Left kidney (tissue), 2 donors: ENCODE results near the gene EDEM1. TPM values are rescaled to one million over a fixed set of nuclear protein-coding genes. Genes with fewer than 3 reads are reported as not detected.
"Not testable (repeated sequence)": the region's sequence is repeated elsewhere in the genome, so short reads cannot be mapped to it uniquely, and the experiment has no call there.

Experiments
- DNase-seq: peaks from one replicate; pipeline ENCODE4 v3.0.0-alpha.2; 2013
- polyA plus RNA-seq: library from polyadenylated mRNA; unstranded; fragments of 120-200 nt; gene quantifications from one replicate; pipeline ENCODE4 v1.2.1, GENCODE V29; 2013; ENCODE audit not compliant: insufficient read length

Gene EDEM1
- polyA plus RNA-seq, 1 donor: 25.7 TPM

GRCh38 chr3:5232570-5232969 lies 45.1 kb downstream of the EDEM1 start:
- no peak for DNase-seq

DNA sequence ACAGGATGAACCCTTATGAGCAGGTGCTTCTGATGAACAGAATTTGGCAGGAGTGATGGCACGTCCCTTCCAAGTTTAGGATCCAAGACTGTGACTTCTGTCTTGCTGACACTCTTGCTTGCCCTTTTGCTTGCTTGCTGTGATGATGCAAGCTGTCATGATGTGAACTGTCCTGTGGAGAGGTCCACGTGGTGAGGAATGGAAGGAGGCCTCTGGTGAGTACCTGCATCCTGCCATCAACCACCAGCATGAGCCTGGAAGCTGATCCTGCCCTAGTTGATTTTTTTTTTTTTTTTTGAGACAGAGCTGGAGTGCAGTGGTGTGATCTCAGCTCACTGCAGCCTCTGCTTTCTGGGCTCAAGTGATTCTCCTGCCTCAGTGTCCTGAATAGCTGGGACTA lies 45.5 kb downstream of the EDEM1 start:
- no peak for DNase-seq

DNA sequence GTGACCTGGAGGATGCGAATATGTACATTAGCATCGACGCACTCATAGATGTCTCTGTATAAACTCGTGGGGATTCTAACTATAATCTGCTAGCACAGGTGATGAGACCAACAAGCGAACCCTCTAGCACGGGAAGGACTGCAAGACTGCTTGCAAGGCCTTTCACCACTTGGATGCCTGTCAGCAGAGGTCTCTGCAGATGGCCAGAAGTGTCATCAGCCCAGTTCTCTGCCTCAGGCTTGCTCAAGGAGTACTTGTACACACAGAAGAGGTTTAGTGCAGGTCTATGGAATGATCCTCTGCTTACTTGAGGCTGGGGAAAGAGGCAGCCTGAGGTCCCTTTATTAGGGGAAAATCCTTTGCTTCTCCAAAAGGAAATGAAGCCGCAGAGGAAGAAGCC lies 48.1 kb downstream of the EDEM1 start:
- no peak for DNase-seq

GRCh38 chr3:5238545-5238944 lies 51.0 kb downstream of the EDEM1 start:
- DNase-seq: no peak

DNA sequence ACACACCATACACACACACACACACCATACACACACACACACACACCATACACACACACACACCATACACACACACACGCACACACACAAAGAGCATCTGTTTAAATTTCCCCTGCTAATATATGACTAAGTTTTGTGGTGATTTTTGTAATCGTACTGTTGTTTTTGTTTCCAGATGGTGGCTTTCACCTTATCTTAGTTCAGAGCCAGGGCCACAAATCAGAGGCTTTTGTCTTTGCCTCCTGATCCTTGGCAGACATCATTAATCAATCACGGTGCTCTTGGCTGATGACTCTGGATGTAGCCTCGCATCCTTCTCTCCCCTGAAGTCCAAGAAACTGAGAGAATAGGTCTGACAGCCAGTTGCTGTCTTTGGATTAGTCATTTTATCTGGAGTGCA lies 52.1 kb downstream of the EDEM1 start:
- no peak for DNase-seq

DNA sequence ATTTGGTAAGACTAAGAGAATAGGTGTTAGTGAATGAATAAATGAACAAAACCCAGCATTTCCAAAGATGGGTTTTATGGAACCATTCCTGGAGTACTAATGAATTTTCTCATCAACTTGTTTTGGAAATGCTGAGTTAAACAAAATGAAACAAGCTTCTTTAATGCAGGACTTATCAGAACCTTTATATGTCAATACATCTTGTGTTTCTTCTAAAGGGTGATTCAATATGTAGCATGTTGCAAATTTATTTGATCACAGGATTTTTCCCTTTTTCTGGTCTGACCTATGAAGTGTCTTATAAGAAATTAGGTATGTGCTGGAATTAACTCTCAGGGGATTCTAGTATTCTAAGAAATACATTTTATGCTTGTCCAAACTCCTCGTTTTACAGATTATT lies 53.2 kb downstream of the EDEM1 start:
- DNase-seq: no peak

DNA sequence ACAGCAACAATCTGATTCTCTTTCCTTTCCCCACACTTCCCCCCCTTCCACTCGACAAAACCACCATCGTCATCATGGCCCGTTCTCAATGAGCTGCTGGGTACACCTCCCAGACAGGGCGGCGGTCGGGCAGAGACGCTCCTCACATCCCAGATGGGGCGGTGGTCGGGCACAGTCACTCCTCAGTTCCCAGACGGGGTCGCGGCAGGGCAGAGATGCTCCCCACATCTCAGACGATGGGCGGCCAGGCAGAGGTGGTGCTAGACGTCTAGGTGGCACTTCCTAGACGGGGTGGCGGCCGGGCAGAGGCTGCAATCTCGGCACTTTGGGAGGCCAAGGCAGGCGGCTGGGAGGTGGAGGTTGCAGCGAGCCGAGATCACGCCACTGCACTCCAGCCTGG lies 55.3 kb downstream of the EDEM1 start:
- not testable (repeated sequence) for DNase-seq

- no peak for DNase-seq
Measured at GRCh38 chr3:5245927-5246326, 58.4 kb downstream of the EDEM1 start.

DNA sequence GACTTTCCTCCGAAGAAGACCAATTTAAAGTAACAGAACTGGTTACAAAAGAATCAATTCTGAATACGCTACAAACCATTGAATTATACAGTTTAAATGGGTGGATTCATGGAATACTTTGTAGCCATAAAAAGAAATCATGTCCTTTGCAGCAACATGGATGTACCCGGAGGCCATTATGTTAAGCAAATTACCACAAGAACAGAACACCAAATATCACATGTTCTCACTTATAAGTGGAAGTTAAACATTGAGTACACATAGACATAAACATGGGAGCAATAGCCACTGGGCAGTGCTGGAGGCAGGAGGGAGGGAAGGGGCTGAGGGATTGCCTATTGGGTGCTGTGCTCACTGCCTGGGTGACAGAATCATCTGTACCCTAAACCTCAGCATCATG lies 61.3 kb downstream of the EDEM1 start:
- DNase-seq: no peak

DNA sequence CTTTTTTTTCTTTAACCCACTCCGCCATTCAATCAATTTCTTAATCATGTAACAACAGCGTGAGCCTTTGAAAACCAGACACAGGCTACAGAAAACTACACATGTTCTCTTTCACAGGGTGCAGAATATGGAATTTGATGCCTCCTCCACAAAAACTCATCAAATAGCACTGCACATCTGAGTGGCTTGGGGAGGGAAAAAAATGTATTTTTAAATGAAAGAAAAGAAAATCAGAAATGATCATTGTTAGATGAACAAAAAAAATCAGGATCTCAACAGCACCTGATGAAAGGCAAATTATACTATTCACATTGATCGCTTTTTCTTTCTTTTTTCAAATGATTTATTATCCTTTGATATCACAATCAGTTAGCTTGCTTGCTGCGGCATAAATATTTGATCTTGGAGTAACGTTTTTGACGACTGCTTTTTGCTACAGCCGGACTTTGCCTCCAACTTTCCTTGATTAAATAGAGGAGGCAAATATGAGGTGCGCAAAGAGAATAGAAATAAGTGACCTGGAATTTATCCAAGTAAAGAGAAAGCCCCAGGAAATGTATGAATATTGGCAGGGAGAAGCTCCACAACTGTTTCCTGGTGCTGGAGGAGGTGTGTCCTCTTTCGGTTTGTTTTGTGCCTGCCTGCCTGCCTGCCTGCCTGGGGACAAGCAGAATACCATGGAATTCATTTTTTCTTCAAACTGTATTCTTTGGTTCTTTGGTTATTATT lies 63.1 kb downstream of the EDEM1 start:
- DNase-seq: no peak

- DNase-seq: no peak
Measured at GRCh38 chr3:5251196-5251583, 63.7 kb downstream of the EDEM1 start.

GRCh38 chr3:5252131-5252530 lies 64.6 kb downstream of the EDEM1 start:
- no peak for DNase-seq

DNA sequence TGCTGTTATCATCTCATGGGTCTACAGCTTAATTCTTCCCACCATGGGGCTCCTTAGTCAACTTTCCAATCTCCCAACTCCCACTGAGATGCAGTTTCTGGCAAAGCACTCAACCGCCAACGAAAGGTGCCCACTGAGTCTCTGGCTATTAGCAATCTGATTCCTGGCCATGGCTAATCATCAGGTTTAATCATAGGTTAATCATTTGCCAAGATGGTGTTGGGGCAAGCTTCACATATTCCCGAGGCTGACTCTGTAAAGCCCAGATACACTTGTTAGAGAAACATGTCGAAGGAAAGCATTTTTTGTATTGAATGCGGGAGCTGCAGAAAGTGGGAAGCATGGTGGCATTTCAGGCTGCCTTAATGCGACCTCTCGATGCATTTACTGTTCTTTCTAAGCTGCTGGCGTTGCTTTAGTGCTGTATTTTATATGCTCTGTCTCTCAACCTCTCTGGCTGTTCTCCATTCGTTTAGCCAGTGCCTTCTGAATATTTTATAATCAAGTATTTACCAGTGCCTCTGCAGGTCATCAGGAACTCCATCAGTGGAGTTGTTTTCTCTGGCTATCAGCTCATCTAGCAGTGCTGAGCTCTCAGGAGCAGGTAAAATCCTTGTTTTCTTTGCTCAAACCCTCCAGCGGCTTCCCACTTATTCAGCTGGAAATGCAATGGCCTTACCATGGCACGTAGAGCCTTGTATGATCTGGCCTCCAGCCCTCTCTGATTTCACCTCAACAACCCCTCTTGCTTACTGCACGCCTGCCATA lies 67.0 kb downstream of the EDEM1 start:
- DNase-seq: no peak

GRCh38 chr3:5255404-5256344 lies 68.2 kb downstream of the EDEM1 start:
- DNase-seq: no peak

GRCh38 chr3:5258526-5258925 lies 71.0 kb downstream of the EDEM1 start:
- DNase-seq: no peak

- no peak for DNase-seq
Measured at GRCh38 chr3:5260992-5261501, 73.5 kb downstream of the EDEM1 start.

DNA sequence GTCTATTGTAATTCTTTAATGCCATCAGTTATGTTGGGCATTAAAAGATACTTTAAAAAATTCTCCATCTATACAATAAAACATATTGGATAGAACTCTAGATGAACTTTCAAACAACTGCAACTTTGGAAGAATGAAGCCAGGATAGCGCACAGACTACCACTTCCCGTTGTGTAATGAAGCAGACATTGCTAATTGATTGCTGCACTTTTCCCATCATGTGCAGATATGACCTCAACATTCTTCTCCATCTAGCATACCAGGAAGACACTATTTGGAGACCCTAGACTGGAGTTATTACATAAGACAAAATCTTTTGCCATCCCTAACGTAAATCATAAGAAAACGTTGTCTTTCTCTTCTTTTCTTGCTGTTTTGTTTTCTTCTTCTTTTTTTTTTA lies 75.0 kb downstream of the EDEM1 start:
- DNase-seq: no peak

DNA sequence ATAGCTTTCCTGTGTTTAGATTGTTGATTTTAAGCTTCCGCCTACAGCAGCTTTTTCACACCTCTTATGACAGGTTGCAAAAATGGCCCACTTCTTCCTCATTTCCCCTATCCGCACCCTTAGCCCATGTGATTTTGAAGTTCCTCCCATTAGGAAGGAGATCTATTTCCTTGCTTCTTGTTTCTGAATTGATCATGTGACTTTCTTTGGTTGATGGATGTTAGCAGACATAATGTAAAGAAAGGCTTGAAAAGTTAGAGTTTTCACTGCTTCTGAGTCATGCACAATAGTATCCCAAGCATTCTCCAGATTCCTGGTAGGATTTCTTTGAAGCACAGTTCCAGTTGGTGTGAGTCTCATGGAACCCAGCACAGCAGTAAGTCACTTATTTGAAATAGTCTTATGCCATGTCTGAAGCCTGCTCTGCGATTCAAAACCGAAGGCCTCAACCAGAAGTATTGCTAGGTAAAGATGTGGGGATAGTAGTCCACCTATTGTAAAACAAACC lies 76.6 kb downstream of the EDEM1 start:
- no peak for DNase-seq

DNA sequence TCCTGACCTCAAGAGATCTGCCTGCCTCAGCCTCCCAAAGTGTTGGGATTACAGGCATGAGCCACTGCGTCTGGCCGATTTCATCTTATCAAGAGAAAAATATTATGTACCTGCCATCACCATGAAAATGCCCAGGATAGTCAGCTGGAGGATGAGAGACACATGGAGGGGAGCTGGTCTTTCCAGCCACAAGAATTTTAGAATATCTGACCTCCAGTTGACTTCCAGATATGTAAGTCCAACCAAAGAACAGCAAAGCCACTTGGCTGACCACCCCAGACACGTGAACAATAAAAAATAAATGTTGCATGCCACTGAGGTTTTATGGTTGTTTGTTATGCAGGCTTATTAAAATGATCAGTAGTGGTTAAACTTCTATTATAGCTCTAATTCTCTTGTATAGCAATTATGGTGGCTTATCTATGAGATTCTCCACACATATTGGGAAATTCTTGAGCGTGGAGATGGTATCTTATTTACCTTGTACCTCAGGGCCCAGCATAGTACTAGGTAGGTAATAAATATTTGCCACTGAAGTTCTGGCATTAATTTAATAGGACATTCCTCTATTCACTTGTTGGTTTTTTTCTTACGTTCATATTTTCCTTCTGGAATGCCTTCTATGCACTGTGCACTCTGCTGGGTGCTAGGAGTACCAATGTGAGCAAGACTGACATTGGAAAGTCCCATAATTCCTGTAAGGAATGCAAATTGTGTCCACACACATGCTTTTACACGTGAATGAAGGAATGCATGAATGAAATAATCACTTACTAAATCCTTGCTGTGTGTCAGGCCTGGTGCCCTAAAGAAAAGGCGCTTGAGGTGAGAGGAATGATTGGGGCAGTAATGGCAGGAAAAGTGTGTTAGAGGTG lies 77.6 kb downstream of the EDEM1 start:
- no peak for DNase-seq

- no peak for DNase-seq
Measured at GRCh38 chr3:5267252-5267651, 79.7 kb downstream of the EDEM1 start.

GRCh38 chr3:5267889-5268288 lies 80.4 kb downstream of the EDEM1 start:
- no peak for DNase-seq
